GM19328 (cell line): ENCODE measurements around the gene AAR2.

ENCODE experiments used
- ATAC-seq: cut with Tn5 transposase; IDR thresholded peaks from one replicate; pipeline ENCODE4 v1.9.1; 2021; ENCODE audit warnings: mild to moderate bottlenecking, moderate library complexity; ENCODE audit not compliant: unreplicated experiment

AAR2 gene

DNA sequence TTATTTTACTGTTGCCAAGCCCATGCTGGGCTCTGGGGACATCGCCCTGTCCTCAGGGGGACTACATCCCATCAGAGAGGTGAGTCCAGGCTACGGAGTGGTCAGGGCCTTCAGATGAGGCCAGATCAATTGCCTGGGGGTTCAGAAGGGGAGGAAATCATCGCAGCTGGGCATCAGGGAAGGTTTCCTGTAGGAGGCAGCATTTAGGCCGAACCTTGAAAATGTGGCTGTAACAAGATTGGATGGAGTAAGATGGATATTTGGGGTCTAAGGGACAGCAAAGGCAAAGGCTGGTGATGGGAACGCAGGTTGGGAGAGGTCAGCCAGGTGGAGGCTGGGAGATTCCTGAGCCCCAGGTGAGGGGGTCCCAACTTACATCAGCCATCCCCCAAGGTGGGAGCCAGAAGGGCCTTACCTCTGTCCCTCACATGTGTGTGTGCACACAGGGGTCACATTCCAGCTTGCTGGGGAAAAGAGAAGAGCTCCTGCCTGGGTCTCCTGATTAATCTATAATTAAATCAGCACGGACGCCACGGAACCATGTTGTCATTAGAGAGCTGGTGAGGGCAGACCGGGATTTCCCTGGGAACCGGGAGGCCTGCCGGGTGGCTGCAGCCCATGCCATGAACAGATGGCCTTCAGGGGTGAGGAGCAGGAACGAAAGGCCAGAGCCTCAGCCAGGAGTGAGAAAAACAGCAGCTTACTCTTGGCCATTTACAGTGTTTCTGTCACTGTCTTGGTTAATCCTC is 39.3 kb downstream of the AAR2 start:
- ATAC-seq = no peak

DNA sequence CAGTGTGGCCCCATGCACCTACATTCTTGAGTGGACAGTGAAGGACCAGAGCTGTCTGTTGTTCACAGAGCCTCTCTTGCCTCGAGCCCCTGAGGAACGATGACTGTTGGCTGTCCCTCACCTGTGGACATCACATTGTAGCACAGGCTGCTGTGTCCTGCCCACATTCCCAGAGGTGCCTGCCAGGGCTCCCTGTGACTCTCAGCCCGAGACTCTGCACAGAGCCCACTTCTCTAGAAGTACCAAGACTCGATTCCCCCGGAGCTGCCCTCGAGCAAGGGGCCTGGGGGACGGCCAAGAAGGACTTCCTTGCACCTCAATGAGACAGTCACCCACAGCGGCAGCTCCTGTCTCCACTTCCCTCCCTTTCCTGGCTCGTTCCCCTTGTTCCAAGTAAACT is 41.3 kb downstream of the AAR2 start:
- ATAC-seq = no peak

DNA sequence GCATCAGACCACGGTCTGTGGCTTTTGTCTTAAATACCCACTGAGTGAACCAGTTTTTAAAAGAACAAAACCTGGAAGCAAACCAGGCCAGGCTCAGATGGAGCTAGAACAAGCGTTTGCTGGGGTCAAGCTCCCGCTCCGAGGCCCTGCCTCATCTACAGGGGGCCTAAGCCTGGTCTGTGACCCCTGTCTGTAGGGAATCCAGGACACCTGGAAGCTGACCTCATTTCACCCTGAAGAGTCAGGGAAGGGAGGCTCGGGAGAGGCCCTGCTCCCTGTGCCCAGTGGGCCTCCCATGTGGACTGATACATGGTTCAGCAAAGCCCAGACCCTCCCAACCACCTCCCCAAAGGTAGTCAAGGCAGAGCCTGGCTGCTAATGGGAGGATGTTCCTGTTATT is 43.1 kb downstream of the AAR2 start:
- no peak for ATAC-seq

DNA sequence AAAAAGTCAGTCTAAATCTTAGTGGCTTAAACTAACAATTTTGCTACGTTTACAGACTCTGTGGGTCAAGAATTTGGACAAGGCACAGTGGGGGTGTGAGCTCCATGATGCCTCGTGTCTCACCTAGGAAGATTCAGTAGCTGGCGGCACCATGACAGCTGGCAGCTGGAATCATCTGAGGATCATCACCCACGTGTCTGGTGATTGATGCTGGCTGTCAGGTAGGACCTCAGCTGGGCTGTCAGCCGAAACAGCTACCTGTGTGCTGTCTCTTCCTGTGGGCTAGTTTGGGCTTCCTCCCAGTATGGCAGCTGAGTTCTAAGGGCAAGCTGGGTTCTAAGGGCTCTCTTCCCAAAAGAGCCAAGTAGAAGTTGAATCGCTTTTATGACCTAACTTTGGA is 43.5 kb downstream of the AAR2 start:
- no peak for ATAC-seq

DNA sequence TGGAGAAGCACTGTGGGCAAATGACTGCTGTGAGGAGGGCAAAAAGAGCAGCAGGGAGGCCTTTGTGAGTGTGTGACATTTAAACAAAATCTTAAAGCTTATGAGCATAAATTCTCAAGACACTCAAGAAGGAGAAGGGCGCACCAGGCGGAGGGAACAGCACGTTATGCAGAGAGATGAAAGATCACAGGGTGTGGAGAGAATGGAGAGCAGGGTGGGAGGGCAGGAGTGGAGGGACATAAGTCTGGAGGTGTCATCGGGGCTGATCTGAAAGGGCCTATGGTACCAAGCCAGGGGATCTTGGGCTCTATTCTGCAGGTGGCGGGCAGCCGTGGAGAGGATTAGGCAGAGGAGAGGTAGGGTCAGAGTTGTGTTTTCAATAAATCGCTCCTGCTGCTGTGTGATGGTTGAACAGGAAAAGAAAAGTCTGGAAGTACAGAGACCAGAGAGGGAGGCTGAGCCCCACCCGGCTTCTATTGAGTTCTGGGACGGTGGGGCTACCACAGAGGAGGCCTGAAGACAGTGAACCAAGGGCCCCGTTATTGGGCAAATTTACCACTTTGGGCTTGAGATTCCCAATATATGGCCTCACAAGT is 45.6 kb downstream of the AAR2 start:
- ATAC-seq = no peak

DNA sequence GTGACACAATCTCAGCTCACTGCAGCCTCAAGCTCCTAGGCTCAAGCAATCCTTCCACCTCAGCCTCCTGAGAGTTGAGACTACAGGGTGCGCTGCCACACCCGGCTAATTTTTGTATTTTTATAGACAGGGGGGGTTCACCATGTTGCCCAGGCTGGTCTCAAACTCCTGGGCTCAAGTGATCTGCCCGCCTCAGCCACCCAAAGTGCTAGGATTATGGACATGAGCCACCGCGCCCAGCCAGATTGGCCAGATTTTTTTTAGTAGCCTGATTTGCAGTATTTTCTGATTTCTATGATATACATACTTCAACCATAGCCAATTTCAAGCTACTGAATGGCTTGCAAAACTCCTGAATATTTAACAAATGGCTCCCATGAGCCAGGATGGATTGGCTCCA is 48.5 kb downstream of the AAR2 start:
- ATAC-seq = no peak

DNA sequence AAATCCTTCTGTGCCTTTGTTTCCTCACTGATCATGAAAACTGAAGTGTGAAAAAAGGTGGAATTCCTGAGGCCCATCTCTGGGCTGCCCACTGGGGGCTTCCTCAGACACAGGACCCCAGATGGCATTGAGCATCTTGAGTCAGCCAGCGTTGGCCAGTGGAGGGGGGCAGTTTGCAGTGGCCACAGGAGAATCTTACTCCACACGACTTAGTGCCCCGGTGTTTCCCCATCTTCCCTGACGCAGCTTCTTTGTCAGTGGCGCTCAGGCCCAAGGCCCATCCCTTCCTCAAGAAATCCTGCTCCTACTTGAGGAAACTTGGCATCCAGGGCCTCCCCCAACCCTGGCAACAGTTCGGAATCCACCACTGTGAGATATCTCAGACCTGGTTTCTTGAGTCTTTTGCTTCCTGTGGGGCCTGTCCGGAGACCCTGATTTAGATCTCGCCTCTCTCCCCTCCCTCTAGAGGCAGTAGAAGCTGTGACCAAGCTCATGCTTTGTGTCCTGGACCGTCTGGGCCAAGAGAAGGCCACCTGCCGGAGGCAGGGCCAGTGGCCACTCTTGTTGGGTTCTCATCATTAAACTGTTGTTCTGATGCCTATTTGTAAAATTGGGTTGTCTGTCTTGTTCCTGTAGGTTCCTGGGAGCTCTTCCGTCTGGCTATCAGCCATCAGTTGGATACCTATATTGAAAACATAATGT is 49.6 kb downstream of the AAR2 start:
- ATAC-seq = no peak

DNA sequence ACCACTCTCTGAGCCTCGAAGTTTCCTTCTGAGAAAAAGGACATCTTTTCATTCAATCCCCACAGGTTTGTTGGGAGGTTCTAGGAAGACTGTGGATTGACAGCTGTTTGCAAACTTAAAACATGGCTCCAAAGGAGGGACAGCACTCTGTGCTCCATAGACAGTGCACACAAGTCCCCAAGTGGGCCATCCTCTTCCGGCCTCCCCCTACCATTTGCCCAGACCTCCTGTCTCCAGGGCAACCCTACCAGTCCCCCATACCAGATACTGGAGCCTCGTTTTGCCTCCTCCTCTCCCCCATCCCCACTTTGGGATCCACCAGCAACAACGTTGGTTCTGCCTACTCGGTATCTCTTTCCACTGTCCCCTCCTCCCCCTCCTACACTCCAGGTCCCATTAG is 61.4 kb downstream of the AAR2 start:
- no peak for ATAC-seq

DNA sequence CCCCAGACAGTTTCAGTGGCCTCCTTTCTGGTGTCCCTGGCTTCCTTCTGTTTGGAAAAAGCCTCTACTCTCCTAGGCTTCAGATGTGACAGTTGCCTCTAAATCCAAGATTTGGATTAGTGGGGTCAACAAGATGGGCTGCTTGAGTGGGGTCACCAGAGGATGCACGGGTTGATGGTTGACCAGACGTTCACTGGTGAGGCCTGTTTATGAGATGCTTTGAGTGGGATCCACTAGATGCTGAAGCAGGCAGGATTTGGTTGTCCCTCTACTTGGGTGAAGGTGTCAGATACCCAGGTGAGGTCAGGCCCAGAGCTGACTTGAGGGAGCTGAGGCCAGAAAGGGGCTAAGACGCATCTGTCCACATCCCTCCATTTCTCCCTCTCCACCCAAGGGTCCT is 61.8 kb downstream of the AAR2 start:
- ATAC-seq = no peak

DNA sequence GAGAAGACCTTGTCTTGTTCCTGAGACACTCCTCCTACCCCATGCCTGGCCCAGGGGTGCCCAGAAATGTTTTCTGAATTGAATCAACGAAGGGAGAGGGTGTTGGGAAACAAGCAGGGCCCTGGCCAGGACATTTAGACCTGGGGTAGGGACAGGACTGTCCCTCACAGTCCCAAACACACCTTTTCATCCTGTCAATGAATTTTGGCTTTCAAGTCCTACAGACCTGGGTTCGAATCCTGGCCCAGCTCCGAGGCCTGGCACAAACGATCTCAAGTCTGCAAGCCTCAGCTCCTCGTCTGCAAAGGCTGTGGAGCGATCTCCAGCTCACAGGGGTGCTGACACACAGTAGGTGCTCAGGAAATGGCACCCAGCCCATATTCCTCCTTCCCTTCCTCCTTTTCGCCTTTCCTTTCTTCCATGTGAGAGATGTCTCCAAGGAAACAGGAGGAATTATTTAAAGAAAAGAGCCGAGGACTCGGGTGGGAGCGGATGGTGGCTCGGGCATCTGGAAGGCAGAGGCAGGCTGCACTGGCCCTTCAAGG is 62.6 kb downstream of the AAR2 start:
- no peak for ATAC-seq

DNA sequence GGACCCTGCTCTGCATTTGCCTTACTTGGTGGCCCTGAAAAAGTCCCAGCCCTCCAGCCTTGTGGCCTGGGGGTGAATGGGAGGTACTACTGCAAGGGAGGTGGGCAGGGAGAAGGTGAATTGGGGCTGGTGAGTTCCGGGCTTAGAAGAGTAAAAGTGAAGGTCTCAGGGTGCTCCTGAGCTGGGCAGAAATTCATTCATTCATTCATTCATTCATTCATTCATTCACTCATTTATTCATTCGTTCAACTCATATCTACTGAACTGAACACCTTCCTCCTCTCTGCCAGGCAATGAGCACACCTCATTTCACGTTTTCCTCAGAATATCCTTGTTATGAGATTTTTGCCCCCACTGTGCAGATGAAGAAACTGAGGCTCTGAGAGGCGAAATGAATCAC is 63.2 kb downstream of the AAR2 start:
- ATAC-seq = no peak

DNA sequence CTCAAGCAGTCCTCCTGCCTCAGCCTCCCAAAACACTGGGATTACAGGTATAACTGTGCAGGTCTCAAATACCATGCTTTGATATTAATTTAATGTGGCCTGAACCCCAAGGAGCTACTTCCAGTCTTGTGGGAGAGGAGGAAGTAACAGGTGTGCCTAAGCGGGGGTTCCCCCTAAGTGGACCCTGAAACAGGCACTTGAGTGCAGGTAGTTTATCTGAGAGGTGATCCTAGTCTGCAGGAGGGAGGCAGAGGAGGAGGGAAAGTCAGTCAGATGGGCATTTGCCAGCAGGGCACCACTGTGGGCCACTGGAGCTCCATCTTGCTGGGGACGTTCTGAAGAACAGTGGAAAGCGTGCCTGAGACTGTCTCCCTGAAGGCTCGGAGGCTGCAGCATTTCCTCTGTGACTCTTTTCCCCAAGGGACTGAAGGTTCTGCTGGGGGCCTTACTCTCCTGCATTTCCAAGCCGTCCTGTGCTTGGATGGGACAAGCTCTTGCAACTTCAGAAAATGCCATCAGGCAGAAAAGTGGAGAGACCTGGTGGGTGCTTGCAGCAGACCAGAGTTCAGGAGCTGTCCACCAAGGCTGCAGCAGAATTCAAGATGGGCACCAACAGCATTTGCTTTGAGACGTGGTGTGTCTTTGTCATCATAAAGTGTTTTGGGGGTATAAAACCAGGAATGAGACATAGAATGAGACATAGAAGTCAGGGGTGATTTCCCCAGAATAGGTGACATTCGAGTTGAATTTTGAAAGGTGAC is 65.3 kb downstream of the AAR2 start:
- ATAC-seq = no peak

DNA sequence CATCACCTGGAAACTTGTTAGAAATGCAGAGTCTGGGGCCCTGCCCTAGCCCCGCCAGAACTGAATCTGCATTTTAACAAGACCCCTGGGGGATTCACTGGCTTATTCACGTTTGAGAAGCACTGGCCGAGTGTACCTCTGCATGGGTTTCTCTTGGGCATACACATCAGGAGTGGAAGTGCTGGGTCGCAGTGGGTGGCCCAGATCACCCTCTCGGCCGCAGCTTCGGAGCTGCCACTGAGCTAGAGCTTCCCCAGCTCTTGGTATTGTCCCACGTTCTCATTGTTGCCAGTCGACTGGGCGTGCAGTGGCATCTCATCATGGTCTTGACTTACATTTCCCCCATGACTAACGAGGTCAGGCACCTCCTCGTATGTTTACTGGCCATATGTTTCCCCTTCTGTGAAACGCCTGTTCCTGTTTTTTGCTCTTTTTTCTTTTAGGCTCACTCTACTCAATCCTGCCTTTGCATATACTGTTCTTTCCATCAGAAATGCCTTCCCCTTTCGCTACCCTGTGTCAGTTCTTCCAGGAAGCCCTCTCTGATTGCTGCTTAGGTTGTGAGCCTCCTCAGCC is 66.8 kb downstream of the AAR2 start:
- no peak for ATAC-seq

DNA sequence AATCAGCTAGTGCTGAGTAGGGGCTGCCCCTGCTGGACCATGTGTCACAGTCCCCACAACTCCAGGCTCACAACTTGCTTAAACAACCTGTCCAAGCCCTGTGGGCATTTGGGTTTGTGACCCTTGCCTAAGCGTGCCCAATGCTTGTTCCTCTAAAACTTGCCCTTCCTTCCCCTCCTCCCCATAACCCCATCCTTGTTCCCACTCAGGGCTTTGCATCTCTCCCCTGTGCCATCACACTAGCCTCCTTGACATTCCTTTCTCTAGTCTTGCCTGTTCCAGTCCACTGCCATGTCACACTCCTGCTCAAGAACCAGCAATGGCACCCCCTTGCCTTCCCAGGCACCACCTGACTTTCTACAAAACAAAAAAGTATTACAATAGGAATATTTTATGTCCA is 67.6 kb downstream of the AAR2 start:
- ATAC-seq = no peak

DNA sequence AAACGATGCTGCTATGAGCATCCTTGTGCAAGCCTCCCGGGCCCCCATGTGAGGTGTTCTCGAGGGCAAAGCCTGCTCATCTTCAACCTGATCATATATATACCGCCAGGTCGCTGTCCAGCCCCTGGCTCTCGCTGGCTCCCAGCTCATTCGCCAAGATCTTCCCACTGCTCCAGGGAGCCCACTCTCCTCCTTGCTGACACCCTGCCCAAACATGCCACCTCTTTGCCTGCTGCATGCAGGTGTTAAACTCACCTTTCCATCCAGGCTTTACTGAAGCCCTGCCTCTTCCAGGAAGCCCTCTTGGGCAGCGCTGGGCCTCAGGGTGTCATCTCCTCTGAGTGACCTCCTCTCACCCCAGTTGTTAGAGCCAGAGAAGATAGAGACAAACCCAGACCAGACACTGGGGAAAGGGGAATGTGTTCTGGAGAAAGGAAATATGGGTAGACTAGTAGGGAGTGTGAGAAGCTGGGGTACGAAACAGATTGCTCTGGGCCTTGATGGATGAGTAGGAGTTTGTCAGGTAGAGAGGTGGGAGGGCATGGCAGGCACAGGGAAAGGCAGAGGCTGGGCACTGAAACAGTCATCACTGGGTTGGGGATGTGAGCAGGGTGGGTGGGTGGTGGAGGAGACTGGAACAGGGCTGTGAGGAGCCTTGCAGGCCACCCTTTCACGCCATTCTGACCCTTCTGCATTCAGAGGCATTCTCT is 68.7 kb downstream of the AAR2 start:
- no peak for ATAC-seq

DNA sequence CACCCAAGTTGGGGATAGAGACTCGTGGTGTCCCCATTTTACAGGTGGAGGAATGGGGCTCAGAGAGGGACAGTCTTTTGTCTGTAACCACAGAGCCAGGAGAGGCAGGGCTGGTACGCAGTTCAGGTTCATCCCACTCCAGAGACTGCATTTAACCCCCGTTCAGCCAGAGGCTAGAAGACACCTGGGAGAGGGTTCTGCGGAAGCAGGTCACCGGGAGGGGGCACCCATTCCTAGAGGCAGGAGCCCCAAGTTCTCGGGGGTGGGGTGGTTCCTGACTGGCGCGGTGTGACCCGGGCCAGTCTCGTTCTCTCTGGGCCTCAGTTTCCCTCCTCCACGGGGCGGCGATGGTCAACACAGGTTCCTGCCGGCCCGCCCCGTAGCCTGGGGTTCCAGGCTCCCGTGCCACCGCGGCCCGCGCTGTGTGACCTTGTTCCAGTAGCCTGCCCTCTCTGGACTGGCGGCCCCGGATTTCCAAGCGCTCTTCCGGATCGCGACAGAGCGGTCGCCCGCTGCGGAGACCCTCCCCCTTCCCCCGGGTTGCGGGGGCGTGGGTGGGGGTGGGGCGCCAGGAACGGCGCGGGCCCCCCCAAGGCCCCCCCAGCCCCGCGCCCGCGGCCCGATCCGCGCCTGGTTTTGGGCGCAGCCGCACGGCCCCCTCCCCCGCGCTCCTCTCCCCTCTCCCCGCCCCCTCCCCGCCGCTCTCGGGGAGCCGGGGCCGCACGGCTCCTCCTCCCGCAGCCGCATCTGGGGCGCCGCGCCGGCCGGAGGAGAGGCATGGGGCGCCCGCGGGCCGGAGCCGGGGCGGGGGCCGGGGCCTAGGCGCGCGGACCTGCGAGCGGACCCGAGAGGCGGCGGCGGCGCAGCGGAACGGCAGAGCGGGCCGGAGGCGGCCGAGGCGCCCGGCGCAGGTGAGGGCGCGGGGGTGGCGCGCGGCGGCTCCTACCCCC is 69.6 kb downstream of the AAR2 start, which contains the start of gene DLGAP4:
DLGAP4 (plus strand) TSS at position 738 of the 950 bp plus-strand sequence. CDS start 125,379 bp downstream, outside the sequence.
- ATAC-seq = no peak
